RWPE1 (cell line): ENCODE results near the gene IL22.

Source experiments
- CTCF ChIA-PET: fragments of 350-600 bp; sonication (Branson Sonifier 250); formaldehyde crosslinking; extraction: SDS; loops from one replicate; lab custom pipeline; 2021; lab: Yijun Ruan, JAX
- POLR2A ChIA-PET: fragments of 400-600 bp; formaldehyde crosslinking; extraction: SDS; loops from one replicate; lab custom pipeline; 2020; ENCODE audit warnings: antibody characterized with exemption; ENCODE audit not compliant: low non-redundant PET; lab: Yijun Ruan, JAX
- DNase-seq: peaks from one replicate; pipeline ENCODE4 v3.0.0; 2012; ENCODE audit warnings: low spot score
- H3K27ac ChIP-seq: fragments of 450-650 bp; 2 replicates; pipeline ENCODE4 v1.5.1; 2017
- CTCF ChIP-seq: fragments of 450-650 bp; conservative IDR thresholded peaks from 2 replicates; pipeline ENCODE4 v1.5.1; 2017; ENCODE audit warnings: low read depth, mild to moderate bottlenecking

IL22 gene

GRCh38 chr12:68245180-68246021, 8.0 kb downstream of the IL22 start:
- CTCF ChIA-PET, result interaction anchor here (0.6 to 0.7 kb wide), 2 partner anchors 22 to 451 kb away, joined by 3 read pairs; no protein-coding TSS in a partner anchor
- no peak for TF ChIP-seq CTCF
- no peak overlapping the region for H3K27ac ChIP-seq
- DNase-seq, result no peak
- POLR2A ChIA-PET, result no interaction called here

DNA sequence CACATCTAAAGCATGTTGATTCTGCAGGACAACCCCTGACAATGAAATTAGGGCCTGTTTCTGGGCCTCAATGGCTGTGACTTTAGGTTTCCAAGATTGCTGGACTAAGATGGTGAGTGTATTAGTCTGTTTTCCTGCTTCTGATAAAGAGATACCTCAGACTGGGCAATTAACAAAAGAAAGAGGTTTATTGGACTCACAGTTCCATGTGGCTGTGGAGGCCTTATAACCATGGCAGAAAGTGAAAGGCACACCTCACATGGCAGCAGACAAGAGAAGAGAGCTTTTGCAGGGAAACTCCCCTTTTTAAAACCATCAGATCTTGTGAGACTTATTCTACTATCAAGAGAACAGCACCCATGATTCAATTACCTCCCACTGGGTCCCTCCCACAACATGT, 10.6 kb downstream of the IL22 start:
- ChIA-PET CTCF (no interaction called here), POLR2A (no interaction called here)
- DNase-seq, result no peak
- H3K27ac ChIP-seq, result no peak overlapping the region
- no peak for TF ChIP-seq CTCF

DNA sequence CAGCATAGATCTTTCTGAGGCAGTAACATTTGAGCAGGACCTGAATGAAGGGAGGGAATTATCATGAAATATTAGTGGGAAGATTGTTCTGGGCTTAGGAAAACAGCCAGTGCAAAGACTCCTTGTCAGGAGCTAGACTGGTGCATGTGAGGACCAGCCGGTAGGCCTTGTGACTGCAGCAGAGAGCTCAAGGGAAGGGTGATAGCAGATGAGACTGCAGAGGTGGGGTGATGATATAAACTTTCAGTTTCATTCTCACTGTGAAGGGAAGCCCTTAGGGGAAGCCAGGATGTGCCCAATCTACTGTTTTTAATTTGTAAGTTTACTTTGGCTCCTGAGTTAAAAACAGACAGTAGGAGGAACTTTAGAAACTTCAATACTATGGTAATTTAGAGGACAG, 12.4 kb downstream of the IL22 start:
- DNase-seq, result no peak
- ChIA-PET POLR2A (no interaction called here), CTCF (no interaction called here)
- H3K27ac ChIP-seq, result no peak overlapping the region
- no peak for TF ChIP-seq CTCF

DNA sequence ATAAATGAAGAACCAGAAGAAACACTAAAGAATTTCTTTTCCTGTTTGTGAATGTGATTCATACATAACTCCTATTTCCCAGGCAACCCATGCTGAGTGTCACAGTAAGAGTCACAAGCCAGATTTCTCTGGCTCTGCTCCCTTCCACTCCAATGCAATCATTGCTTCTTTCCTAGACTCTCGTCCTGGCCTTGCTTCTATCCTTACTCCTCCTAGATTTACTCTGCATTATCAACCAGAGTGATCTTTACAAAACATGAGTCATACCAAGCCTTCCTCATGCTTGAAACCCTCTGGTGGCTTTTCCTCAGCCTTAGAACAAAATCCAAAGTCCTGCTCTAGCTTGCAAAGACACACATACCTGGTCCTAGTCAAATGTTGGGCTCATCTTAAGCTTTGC, 13.3 kb downstream of the IL22 start:
- ChIA-PET POLR2A (no interaction called here), CTCF (interaction anchor here (0.6 kb wide), 2 partner anchors 36 to 184 kb away, joined by 3 read pairs; no protein-coding TSS in a partner anchor)
- DNase-seq, result peak; percentile 16
- no peak for TF ChIP-seq CTCF
- H3K27ac ChIP-seq, result no peak overlapping the region

DNA sequence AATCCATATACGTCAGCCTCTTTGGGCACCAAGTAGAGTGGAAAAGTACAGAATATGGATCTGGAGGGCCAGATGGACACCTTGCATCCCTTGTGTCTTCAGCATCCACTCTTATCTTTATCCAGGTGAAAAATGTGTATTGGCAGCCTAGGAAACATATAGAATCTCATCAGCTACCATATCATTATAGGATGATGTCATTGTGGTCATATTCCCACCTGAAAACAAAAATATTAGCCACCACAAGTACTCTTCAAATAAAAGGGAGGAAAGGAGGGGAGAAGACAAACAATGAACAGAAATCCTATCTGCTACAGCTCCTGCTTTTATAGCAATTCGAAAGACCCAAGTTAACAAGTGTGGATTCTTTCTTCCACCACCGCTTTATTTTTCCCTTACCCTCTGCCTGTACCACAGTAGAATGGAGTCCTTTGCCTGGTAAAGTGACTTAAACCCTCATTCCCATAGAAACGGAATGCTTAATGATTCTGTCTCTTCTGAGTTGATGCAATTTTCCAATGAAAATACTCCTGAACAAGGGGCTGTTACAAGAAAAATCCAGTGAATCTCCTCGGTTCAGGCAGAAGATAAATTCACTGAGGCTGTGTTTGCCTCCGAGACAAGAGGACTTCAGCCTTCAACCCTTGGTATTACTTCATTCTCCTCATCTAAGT, 14.0 kb downstream of the IL22 start:
- H3K27ac ChIP-seq, result no peak overlapping the region
- ChIA-PET POLR2A (no interaction called here), CTCF (no interaction called here)
- no peak for TF ChIP-seq CTCF
- DNase-seq, result no peak

- no peak for DNase-seq
- ChIA-PET POLR2A (no interaction called here), CTCF (no interaction called here)
- no peak for TF ChIP-seq CTCF
- no peak overlapping the region for H3K27ac ChIP-seq
Measured at GRCh38 chr12:68237619-68238018, 15.8 kb downstream of the IL22 start.
